NCI-H345 treated with DMSO at 0.1 percent for 48 hours (cell line): ENCODE results near the gene LDHAL6B.
"Not testable (repeated sequence)": the region's sequence is repeated elsewhere in the genome, so short reads cannot be mapped to it uniquely, and the experiment has no call there.

Source experiments
- DNase-seq: peaks from one replicate; lab custom pipeline; 2025; ENCODE audit not compliant: unreplicated experiment; lab: John Stamatoyannopoulos, UW

The LDHAL6B gene

GRCh38 chr15:59206623-59207183, at the start of gene LDHAL6B:
Gene LDHAL6B (plus strand): TSS chr15:59206843. CDS start chr15:59206941, 98 bp downstream.
- DNase-seq, result no peak

GRCh38 chr15:59157396-59157795, 49.2 kb upstream of the LDHAL6B start:
- no peak for DNase-seq

GRCh38 chr15:59157840-59158700, 48.6 kb upstream of the LDHAL6B start:
- DNase-seq, result peak; percentile 57

- DNase-seq, result no peak
Measured at GRCh38 chr15:59158701-59159034, 48.0 kb upstream of the LDHAL6B start.

- no peak for DNase-seq
Measured at GRCh38 chr15:59159210-59159609, 47.4 kb upstream of the LDHAL6B start.

- DNase-seq, result peak; percentile 73
Measured at GRCh38 chr15:59160880-59161593, 45.6 kb upstream of the LDHAL6B start.

- DNase-seq, result not testable (repeated sequence)
Measured at GRCh38 chr15:59162080-59162479, 44.6 kb upstream of the LDHAL6B start.

GRCh38 chr15:59165726-59166125, 40.9 kb upstream of the LDHAL6B start:
- DNase-seq, result peak; percentile 57

- no peak for DNase-seq
Measured at GRCh38 chr15:59166166-59166565, 40.5 kb upstream of the LDHAL6B start.

GRCh38 chr15:59166601-59167265, 39.9 kb upstream of the LDHAL6B start:
- peak; percentile 50 for DNase-seq

GRCh38 chr15:59168536-59168935, 38.1 kb upstream of the LDHAL6B start:
- DNase-seq, result no peak

- DNase-seq, result no peak
Measured at GRCh38 chr15:59169251-59169708, 37.4 kb upstream of the LDHAL6B start.

GRCh38 chr15:59170295-59171066, 36.2 kb upstream of the LDHAL6B start:
- DNase-seq, result peak; percentile 44

GRCh38 chr15:59171067-59171397, 35.6 kb upstream of the LDHAL6B start:
- DNase-seq, result no peak

GRCh38 chr15:59172289-59172901, 34.2 kb upstream of the LDHAL6B start:
- DNase-seq, result no peak

GRCh38 chr15:59173194-59173593, 33.4 kb upstream of the LDHAL6B start:
- no peak for DNase-seq

- no peak for DNase-seq
Measured at GRCh38 chr15:59174151-59174834, 32.4 kb upstream of the LDHAL6B start.

- DNase-seq, result no peak
Measured at GRCh38 chr15:59174835-59175831, 31.5 kb upstream of the LDHAL6B start.
